GM18951 (cell line): Measurements from ENCODE around the gene COX4I2.

Experiments used
- POLR2A ChIP-seq: IDR thresholded peaks from 4 replicates; pipeline ENCODE4 v1.6.1; 2011; ENCODE audit warnings: mild to moderate bottlenecking; ENCODE audit not compliant: insufficient read length, insufficient read depth; ENCODE audit errors: extremely low read depth
- in situ Hi-C: fragments of 300-500 bp; cut with MboI; formaldehyde crosslinking; loops from one replicate; pipeline ENCODE4 v1.12.0; 2022; ENCODE audit warnings: low sequenced_read_pairs, mixed read lengths, inconsistent platforms; ENCODE audit not compliant: unreplicated experiment

The COX4I2 gene

DNA sequence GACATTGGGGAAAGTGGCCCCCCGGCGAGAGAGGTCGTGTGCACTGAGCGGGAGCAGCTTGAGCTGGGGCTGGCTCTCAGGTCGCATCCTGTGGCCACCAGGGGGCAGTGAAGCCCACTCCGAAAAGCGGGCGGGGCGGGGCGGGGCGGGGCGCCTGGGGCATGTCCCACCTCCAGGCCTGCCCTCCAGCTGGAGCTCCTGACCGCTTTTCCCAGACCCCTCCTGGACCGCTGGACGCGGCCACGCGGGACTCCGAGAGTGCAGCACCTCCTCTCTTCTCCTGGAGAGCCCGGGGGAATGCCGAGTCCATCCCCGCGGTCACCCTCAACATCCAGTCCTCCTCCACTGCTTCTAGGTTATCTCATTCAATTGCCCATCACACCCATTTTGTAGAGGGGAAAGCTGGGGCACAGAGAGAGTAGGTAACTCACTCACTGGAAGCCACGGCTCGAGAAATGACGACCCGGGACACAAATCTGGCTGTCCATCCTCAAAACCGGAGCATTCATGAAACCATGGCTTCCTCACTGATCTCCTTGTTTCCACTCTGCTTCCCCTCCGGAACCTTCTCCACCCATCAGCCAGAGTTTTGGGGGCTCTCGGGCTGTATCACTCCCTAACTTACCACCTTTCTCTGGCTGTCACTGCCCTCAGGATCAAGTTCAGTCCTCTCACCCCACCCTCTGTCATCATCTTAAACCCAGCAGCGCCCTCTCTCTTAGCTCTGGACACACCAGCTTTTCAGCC lies 24.1 kb downstream of the COX4I2 start:
- no peak for TF ChIP-seq POLR2A
- in situ Hi-C loops, result no loop called here

GRCh38 chr20:31662372-31662854 lies 24.7 kb downstream of the COX4I2 start:
- in situ Hi-C loops, result no loop called here
- no peak for TF ChIP-seq POLR2A

DNA sequence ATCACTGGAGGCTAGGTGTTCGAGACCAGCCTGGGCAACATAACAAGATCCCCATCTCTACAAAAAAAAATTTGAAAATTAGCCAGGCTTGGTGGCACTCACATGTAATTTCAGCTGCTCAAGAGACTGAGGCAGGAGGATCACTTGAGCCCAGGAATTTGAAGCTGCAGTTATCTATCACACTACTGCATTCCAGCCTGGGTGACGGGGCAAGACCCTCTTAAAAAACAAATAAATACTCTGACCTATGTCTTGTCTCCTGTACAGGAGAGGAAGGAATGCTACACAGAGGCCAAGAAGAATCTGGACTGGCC lies 25.8 kb downstream of the COX4I2 start:
- in situ Hi-C loops, result no loop called here
- TF ChIP-seq POLR2A, result no peak

DNA sequence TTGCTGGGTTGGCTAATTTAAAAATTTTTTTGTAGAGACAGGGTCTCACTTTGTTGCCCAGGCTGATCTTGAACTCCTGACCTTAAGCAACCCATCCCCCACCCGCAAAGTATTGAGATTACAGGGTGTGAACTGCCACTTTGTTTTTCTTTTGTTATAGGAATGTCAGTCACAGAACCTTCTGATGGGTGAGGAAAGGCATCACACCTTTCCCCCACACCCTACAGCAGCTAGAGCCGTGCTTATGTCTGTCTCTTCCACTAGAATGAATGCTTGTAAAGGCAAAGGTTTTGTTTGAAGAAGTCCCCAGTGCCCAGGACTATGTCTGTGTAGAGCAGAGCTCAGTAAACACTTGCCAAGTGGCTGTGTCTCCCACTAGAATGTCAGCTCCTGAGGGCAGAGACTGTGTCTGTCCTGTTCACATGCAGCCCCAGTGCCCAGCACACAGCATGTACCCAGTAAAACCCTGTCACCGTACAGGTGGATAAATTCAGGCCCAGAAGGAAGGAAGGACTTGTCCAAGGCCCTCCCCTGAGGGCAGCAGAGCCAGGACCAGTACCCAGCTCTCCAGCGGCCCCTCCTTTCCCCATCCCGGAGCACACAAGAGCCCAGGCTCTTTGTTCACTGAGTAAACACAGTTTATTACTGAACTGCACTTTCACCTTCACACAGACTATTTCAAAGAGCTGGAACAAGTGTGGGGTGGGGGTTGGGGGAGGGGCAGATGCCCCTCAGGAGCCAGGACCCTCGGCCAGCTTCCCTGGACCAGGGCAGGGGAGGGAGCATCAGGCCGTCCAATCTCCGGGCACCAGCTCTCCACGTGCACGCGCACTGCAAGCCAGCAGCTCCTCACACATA lies 26.4 kb downstream of the COX4I2 start:
- TF ChIP-seq POLR2A, result no peak
- in situ Hi-C loops, result no loop called here

GRCh38 chr20:31664696-31665354 lies 27.1 kb downstream of the COX4I2 start:
- TF ChIP-seq POLR2A, result no peak
- in situ Hi-C loops, result loop anchor here (5.0 kb wide), 1 partner anchor 47 kb away; no protein-coding TSS in a partner anchor

- TF ChIP-seq POLR2A, result no peak
- in situ Hi-C loops, result loop anchor here (5.0 kb wide), 1 partner anchor 47 kb away; no protein-coding TSS in a partner anchor
Observed at GRCh38 chr20:31665753-31666152, 28.0 kb downstream of the COX4I2 start.

GRCh38 chr20:31666258-31667042 lies 28.7 kb downstream of the COX4I2 start:
- in situ Hi-C loops, result loop anchor here (5.0 kb wide), 1 partner anchor 46 kb away; no protein-coding TSS in a partner anchor
- TF ChIP-seq POLR2A, result no peak

DNA sequence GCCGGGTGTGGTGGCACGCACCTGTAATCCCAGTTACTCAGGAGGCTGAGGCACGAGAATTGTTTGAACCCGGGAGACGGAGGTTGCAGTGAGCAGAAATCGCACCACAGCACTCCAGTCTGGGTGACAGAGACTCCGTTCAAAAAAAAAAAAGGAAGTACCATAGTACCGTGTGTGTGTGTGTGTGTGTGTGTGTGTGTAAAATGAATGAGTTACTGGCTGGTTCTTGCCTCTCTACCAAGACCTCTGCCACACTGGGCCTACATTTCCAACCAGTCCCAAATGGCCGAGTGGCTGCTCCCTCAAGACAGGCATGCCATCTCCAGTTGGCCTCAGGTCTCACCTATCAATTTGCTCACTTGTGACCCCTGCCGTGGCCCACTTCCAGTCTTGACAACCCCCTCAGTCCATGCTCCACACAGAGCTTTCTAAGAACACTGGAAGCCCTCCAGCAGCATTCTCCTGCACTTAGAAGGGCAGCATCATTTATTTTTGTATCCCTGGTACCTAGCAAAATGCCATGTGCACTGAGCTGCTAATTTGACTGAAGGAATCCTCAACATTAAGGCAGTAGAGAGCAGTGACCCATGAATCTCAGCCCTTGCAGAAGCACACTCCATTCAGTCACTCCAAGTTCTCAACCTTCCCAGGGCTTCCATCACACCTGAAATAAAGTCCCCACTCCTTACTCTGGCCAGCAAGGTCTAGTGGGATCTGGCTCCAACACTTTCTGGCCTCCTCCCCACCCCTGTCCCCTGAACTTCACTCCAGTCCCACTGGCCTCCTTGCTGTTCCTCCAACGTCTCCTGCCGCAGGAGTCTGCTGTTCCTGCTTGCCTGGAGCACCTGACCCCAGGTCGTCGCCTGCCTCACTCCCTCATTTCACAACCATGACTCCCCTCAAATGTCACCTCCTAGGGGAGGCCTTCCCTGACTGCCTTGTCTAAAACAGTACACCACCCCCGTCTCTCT lies 29.9 kb downstream of the COX4I2 start:
- TF ChIP-seq POLR2A, result no peak
- in situ Hi-C loops, result loop anchor here (5.0 kb wide), 1 partner anchor 45 kb away; no protein-coding TSS in a partner anchor

GRCh38 chr20:31668944-31669343 lies 31.2 kb downstream of the COX4I2 start:
- in situ Hi-C loops, result loop anchor here (5.0 kb wide), 1 partner anchor 43 kb away; no protein-coding TSS in a partner anchor

GRCh38 chr20:31669876-31670275 lies 32.2 kb downstream of the COX4I2 start:
- in situ Hi-C loops, result loop anchor here (5.0 kb wide), 1 partner anchor 42 kb away; no protein-coding TSS in a partner anchor
- no peak for TF ChIP-seq POLR2A

DNA sequence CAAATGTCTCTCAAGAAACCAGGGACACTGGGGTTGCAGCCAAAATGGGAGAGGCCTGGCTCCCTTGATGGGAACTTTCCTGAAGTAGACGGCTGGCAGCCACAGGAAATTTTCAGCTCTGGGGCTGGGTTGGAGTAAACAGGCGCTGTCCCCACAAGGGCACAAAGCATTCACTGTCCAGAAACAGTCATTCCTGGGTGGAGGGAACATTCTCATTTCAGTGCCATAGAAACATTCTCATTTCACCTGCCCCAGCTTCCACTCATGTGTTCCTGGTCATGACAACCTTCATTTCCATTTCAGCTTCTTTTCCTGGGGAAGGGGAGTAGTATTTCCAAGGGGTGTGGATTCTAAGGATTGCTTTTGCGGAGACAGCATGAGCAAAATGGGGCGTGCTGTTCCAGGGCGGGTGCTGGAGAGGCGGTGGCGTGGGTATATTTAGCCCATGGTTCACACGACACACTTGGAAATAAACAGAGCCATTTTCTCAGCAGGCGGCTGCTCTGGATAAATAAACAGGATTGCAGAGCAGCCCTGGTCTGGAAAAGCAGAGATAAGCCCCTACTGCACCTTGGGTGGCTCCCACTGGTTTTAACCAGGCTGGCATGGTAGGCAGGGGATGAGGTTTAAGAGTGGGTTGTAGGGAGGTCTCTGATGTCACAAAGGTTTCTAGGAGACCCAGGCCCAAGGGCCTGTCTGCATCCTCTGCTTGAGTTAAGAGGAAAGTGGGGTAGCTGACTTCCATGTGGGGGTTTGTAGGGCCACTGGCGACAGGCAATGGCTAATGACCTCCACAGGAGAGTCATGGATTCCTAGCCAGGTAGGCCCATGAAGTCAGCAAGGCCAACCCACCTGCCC lies 32.9 kb downstream of the COX4I2 start:
- no peak for TF ChIP-seq POLR2A
- in situ Hi-C loops, result no loop called here

DNA sequence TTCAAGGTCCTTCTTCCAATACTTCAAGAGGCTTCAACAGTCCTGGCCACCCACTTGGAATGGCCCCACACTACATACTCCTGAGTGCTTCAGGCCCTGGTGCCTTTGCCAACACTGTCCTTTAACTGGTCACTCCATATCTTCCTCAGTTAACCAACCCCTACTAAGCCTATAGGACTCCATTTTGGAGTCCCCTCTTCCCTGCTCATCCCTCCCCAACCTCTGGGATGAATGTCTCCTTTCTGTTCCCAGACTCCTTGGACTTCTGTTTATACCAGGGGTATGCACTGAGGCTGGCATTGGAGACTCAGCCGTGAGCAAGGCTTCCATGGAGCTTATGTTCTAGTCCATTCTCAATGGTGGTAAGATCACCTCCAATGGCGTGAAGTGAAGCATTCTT lies 33.6 kb downstream of the COX4I2 start:
- TF ChIP-seq POLR2A, result no peak
- in situ Hi-C loops, result no loop called here
